ENCODE data around the gene PLEKHA4.

The PLEKHA4 gene

GRCh38 chr19:48819366-48819816 lies 49.0 kb downstream of the PLEKHA4 start:
- peak; percentile 34 for DNase-seq

GRCh38 chr19:48818234-48818820 lies 50.1 kb downstream of the PLEKHA4 start:
- peak; percentile 91 for DNase-seq

GRCh38 chr19:48817585-48818124 lies 50.8 kb downstream of the PLEKHA4 start:
- no peak for DNase-seq

GRCh38 chr19:48815870-48816501 lies 52.4 kb downstream of the PLEKHA4 start:
- DNase-seq = no peak

GRCh38 chr19:48814895-48815294 lies 53.5 kb downstream of the PLEKHA4 start:
- DNase-seq = no peak

GRCh38 chr19:48813123-48813913 lies 55.1 kb downstream of the PLEKHA4 start:
- no peak for DNase-seq

GRCh38 chr19:48812094-48812929 lies 56.1 kb downstream of the PLEKHA4 start:
- peak; percentile 51 for DNase-seq

GRCh38 chr19:48810151-48810550 lies 58.3 kb downstream of the PLEKHA4 start:
- DNase-seq = no peak

GRCh38 chr19:48807590-48808308 lies 60.7 kb downstream of the PLEKHA4 start:
- DNase-seq = no peak

- no peak for DNase-seq
Observed at GRCh38 chr19:48806818-48807589, 61.4 kb downstream of the PLEKHA4 start.

DNA sequence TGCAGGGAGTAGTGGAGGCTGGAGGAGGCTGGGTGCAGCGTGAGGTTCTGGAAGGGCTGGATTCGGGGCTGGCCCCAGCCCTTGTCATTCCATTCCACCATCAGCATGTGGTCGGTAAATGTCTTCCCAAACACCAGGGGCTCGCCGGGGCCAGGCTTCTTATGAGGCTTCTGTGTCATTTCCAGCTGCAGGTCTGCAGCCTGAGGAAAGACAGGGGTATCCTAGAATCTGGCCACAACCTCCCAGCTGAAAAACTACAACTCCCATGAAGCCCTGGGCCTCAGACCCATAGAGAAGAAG lies 61.9 kb downstream of the PLEKHA4 start:
- no peak for DNase-seq

DNA sequence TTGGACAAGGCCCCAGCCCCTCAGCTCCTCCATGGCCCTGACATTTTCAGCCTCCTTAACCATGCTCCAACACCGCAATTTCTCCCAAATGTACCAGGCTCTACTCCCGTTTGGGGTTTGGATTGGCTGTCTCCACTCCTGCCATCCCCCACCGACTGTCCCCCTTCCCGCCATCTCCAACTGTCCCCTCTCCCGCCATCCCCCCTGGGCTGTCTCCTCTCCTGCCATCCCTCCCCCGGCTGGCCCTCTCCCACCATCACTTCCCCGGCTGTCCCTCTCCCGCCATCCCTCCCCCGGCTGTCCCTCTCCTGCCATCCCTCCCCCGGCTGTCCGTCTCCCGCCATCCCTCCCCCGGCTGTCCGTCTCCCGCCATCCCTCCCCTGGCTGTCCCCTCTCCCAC lies 63.0 kb downstream of the PLEKHA4 start:
- no peak for DNase-seq

DNA sequence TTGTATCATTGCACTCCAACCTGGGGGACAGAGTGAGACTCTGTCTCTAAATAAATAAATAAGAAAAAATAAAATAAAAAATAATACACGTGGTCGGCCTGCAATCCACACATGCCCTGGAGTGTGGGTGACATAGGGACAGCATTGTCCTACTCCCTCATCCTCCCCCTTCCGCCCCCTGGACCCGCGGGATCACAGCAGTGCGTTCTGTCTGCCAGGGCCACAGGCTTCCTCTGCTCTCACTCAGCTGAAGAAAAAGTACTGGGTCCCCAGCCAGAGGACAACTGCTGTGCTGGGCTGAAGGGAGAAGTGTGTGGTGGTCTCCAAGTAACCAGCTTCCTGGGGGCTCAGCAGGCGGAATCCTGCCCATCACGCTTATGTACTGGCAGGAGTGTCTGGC lies 63.9 kb downstream of the PLEKHA4 start:
- no peak for DNase-seq

DNA sequence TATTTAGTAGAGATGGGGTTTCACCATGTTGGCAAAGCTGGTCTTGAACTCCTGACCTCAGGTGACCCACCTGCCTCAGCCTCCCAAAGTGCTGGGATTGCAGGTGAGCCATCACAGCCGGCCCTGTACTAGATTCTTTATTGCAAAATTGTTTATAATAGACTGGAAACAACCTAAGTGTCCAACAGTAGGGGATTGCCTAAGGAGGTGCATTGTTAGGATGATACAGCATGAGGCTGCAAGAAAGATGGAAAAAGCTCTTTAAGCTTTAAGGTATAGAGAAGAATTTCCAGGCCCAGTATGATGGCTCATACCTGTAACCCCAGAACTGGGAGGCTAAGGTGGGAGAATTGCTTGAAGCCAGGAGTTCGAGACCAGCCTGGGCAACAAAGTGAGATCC lies 65.8 kb downstream of the PLEKHA4 start:
- no peak for DNase-seq

DNA sequence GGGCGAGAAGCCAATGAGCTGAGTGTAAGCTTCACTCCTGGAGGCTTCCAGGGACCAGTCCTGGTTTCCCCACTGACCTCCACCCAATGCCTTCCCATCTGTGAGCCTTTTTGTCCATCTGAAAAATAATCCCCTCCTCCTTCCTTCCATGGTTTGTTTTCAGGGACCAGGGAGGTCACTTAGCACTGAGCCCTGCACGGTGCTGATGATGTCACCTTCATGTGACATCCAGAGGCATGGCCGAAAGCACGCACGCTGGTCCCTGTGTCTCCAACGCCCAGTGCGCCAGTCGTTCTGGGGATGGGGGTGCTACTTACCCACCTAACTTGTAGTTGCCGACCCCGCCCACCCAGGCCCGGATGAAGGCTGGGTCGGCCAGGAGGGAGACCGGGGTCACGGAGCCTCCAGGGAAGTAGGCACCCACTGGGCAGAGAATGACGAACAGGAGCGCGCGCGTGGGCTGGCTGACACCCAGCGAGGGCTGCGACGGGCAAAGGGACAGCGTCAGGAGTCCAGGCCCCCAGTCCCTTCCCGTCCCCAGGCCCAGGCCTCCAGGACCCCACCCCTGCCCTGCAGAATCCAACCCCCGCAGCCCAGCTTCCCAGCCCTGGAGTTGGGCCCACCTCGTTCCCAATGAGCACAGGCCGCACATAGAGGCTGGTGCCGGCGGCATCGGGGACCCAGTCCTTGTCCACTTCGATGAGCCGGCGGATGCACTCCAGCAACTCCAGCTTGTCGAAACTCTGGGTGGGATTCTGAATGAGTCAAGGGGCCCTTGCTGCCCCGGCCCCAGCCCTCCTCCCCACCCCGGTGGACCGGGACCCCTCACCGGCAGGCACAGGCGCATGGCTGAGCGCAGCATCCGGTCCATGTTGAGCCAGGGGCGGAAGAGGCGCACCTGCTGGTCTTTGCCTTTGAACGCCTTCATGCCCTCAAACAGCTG lies 68.8 kb downstream of the PLEKHA4 start:
- no peak for DNase-seq

- DNase-seq = no peak
Observed at GRCh38 chr19:48798937-48799336, 69.5 kb downstream of the PLEKHA4 start.

DNA sequence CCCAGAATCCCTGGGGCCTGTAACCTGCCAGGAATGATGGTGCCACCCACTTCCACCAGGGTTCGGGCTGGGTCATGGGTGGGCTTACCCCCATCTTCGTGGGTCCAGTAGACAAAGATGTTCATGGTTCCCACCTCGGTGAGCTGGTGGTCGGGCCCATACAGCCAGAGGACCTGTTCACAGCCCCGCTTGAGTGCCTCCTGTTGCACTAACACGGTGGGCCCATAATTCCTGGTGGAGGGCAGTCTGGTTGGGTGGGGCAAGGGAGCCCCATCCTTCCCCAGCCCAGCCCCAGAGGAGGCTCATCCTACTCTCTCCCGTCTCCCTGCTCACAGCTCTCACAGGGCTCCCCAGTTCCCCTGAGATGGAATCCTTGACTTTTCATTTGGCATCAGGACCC lies 71.3 kb downstream of the PLEKHA4 start:
- DNase-seq = no peak

DNA sequence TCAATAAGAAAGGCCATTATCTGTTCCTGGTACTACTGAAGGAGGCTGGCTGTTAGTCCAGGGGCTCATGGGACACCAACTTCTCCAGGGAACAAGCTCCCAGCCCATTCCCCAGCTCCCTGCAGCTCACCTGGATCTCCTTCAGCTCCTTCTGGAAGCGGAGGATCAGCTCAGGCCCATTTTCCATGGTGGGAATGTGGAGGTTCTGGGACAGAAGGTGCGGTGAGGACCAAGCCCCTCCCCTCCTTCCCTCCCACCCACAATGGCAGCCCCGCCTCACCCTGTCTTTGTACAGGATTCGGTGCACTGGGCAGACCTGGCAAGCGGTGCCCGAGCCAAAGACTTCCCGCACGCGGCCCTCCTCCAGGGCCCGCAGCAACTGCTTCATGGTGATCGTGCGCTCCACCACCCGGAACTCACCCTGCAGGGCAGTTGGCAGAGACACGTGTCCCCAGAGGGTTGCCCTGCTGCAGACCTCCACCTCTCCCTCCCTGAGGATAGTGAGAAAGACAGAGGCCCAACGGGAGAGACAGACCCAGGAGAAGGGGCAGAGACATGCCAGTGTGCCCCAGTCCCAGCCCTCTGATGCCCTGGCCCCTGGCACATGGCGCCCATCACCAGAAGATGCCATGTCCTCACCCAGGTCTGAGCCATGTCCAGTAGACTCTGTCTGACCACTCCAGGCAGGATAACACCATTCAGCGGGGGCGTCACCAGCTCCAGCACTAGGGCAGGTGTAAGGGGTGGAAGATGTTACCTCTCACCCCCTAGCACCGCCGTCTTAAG lies 71.9 kb downstream of the PLEKHA4 start:
- no peak for DNase-seq

DNA sequence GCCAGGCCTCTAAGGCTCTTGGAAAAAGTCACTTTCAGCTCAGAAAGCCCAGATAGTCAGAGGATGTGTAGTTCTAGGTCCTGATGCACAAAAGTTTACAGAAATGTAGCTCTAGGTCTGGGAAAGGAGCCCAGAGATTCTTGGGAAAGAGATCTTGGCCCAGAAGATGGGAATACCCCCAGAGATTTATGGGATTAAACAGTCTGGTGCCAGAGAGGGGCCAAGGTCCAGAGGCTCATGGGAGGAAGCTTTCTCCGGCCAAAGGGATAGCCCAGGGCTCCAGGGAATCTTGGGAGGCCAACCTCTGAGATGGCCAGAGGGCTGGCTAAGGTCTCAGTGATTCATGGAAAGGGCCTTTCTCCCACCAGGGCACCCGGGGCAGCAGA lies 72.7 kb downstream of the PLEKHA4 start:
- DNase-seq = no peak

Data from SHP77 treated with DMSO at 0.1 percent for 48 hours (cell line).